ENCODE data around the gene FBLN1. TPM values are rescaled to one million over a fixed set of nuclear protein-coding genes. Genes with fewer than 3 reads are reported as not detected.

The FBLN1 gene
- polyA plus RNA-seq, 1 of the 3 experiments (the other 2 are of a cell fraction): 147 TPM

- H2AFZ ChIP-seq (ENCODE audit: low read depth): no peak overlapping the region
- peaks cover 0 to 4% of the 10 kb centered on the region in 2 experiments; a peak in 1 of 4 replicates for H3K4me1 ChIP-seq (ENCODE audit: control insufficient read depth in 1 of 2, insufficient read depth in 2 of 2, low read depth in 1 of 2, low read length in 1 of 2)
- TF ChIP-seq TEAD4 (IDR thresholded peaks at IDR 0.05; ENCODE audit: borderline replicate concordance, insufficient read depth): no peak
- no peaks in the 10 kb centered on the region for H3K9me2 ChIP-seq
- 98% methylated on average over 6 of the region's 6 CpGs for WGBS (ENCODE audit: low lambda C conversion rate)
- ChIA-PET POLR2A (no interaction called here), CTCF (interaction anchor here (7.6 kb wide), 1 partner anchor 107 kb away, joined by 108 read pairs; no protein-coding TSS in a partner anchor)
- peaks cover 0 to 40% of the 10 kb centered on the region in 2 experiments for H3K36me3 ChIP-seq (replicated peaks in 1 of 2; ENCODE audit: control insufficient read depth in 1 of 2, insufficient read depth in 2 of 2, low read length in 1 of 2)
- no peaks in the 10 kb centered on the region for H3K27me3 ChIP-seq (ENCODE audit: insufficient read depth)
- H3K79me2 ChIP-seq (ENCODE audit: insufficient read depth): no peaks in the 10 kb centered on the region
- H3K9me3 ChIP-seq: no peaks in the 10 kb centered on the region
- H3F3A ChIP-seq (replicated peaks; ENCODE audit: insufficient read depth): no peaks in the 10 kb centered on the region
- H3K27ac ChIP-seq (ENCODE audit: low read depth in 2 of 2, low read length in 1 of 2): no peak overlapping the region
- no peak overlapping the region for H3K4me2 ChIP-seq
- H3K4me3 ChIP-seq (ENCODE audit: low read depth in 2 of 2, low read length in 1 of 2): no peak overlapping the region
- DNase-seq: no peak
- H3K9ac ChIP-seq: no peak overlapping the region
- no peaks in the 10 kb centered on the region for H4K20me1 ChIP-seq (ENCODE audit: insufficient read depth)
Observed at GRCh38 chr22:45547731-45548130, 45.0 kb downstream of the FBLN1 start.

GRCh38 chr22:45548247-45548840, 45.7 kb downstream of the FBLN1 start:
- Histone ChIP-seq H3K79me2 (ENCODE audit: insufficient read depth) (no peaks in the 10 kb centered on the region), H3K36me3 (replicated peaks in 1 of 2; ENCODE audit: control insufficient read depth in 1 of 2, insufficient read depth in 2 of 2, low read length in 1 of 2) (peaks cover 0 to 39% of the 10 kb centered on the region in 2 experiments), H3K4me2 (no peak overlapping the region), H3K9me3 (no peaks in the 10 kb centered on the region), H3K27ac (ENCODE audit: low read depth in 2 of 2, low read length in 1 of 2) (no peak overlapping the region), H3F3A (replicated peaks; ENCODE audit: insufficient read depth) (peaks cover 4% of the 10 kb centered on the region), H4K20me1 (ENCODE audit: insufficient read depth) (no peaks in the 10 kb centered on the region), H3K27me3 (ENCODE audit: insufficient read depth) (no peaks in the 10 kb centered on the region), H2AFZ (ENCODE audit: low read depth) (no peak overlapping the region), H3K9ac (no peak overlapping the region), H3K9me2 (no peaks in the 10 kb centered on the region), H3K4me3 (ENCODE audit: low read depth in 2 of 2, low read length in 1 of 2) (no peak overlapping the region), H3K4me1 (ENCODE audit: control insufficient read depth in 1 of 2, insufficient read depth in 2 of 2, low read depth in 1 of 2, low read length in 1 of 2) (peaks cover 0 to 10% of the 10 kb centered on the region in 2 experiments; a peak in 1 of 4 replicates)
- no peak for DNase-seq
- POLR2A ChIA-PET: no interaction called here
- CTCF ChIA-PET: interaction anchor here (1.0 to 7.6 kb wide), 3 partner anchors 16 to 107 kb away, joined by 3 to 108 read pairs (median 3); no protein-coding TSS in a partner anchor
- WGBS (ENCODE audit: low lambda C conversion rate): 91% methylated on average over 12 of the region's 18 CpGs
- no peak for TF ChIP-seq SIN3A (IDR thresholded peaks at IDR 0.05; ENCODE audit: borderline replicate concordance, low read depth, low read length)
- TF ChIP-seq FOXM1 (IDR thresholded peaks at IDR 0.05; ENCODE audit: low read depth): no peak
- TF ChIP-seq EP300 (IDR thresholded peaks at IDR 0.05; ENCODE audit: borderline replicate concordance in 1 of 2, low read depth in 1 of 2, low read length in 1 of 2): no peak
- no peak for TF ChIP-seq TEAD4 (IDR thresholded peaks at IDR 0.05; ENCODE audit: borderline replicate concordance, insufficient read depth)
- TF ChIP-seq YY1 (IDR thresholded peaks at IDR 0.05; ENCODE audit: low read depth): no peak
- TF ChIP-seq PBX3 (IDR thresholded peaks at IDR 0.05): no peak
- TF ChIP-seq ELF1 (IDR thresholded peaks at IDR 0.05): no peak
- TF ChIP-seq MXI1 (IDR thresholded peaks at IDR 0.05; ENCODE audit: low read depth, low read length): no peak
- no peak for TF ChIP-seq TAF1 (IDR thresholded peaks at IDR 0.05; ENCODE audit: borderline replicate concordance, low read depth, low read length)
- TF ChIP-seq FOSL2 (IDR thresholded peaks at IDR 0.05; ENCODE audit: borderline replicate concordance, low read depth): no peak
- no peak for TF ChIP-seq GABPA (IDR thresholded peaks at IDR 0.05; ENCODE audit: low read depth)
- no peak for TF ChIP-seq NRF1 (IDR thresholded peaks at IDR 0.05; ENCODE audit: low read depth, low read length)
- TF ChIP-seq EZH2phosphoT487 (IDR thresholded peaks at IDR 0.05; ENCODE audit: borderline replicate concordance, low read depth): no peak
- TF ChIP-seq USF2 (IDR thresholded peaks at IDR 0.05; ENCODE audit: borderline replicate concordance, low read depth, low read length): no peak
- no peak for TF ChIP-seq RCOR1 (IDR thresholded peaks at IDR 0.05; ENCODE audit: low read length)
- TF ChIP-seq ZBTB33 (IDR thresholded peaks at IDR 0.05; ENCODE audit: borderline replicate concordance, low read depth): no peak
- TF ChIP-seq RFX5 (IDR thresholded peaks at IDR 0.05; ENCODE audit: low read length): no peak
- no peak for TF ChIP-seq NFIC (IDR thresholded peaks at IDR 0.05; ENCODE audit: borderline replicate concordance)
